MM.1S (cell line): ENCODE results near the gene PSMA8.

Experiments
- EZH2 ChIP-seq: fragments of 300-600 bp; sonication (generic); optimal IDR thresholded peaks from 2 replicates; pipeline ENCODE3; 2017; ENCODE audit warnings: low read depth, mild to moderate bottlenecking, antibody characterized with exemption, low read length, mixed read lengths
- TF ChIP-seq, protein P1 (sequence below): fragments of 300-600 bp; sonication (generic); IDR thresholded peaks from 2 replicates; pipeline ENCODE4 v1.5.1; 2016; ENCODE audit warnings: antibody characterized with exemption, low read length, mixed read lengths

DNA sequence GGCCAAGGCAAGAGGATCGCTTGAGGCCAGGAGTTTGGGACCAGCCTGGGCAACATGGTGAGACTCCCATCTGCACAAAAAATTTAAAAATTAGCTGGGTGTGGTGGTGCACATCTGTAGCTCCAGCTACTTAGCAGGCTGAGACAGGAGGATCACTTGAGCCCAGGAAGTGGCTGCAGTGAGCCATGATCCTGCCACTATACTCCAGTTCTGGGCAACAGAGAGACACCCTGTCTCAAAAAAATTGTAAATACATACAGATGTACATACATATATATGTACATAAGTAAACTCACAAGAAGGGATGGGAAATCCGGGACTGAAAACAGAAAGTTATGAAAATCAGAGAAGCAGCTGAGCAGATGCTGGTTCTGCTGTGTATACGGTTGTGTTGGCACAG is 62.9 kb downstream of the PSMA8 start:
- TF ChIP-seq, protein P1, sequence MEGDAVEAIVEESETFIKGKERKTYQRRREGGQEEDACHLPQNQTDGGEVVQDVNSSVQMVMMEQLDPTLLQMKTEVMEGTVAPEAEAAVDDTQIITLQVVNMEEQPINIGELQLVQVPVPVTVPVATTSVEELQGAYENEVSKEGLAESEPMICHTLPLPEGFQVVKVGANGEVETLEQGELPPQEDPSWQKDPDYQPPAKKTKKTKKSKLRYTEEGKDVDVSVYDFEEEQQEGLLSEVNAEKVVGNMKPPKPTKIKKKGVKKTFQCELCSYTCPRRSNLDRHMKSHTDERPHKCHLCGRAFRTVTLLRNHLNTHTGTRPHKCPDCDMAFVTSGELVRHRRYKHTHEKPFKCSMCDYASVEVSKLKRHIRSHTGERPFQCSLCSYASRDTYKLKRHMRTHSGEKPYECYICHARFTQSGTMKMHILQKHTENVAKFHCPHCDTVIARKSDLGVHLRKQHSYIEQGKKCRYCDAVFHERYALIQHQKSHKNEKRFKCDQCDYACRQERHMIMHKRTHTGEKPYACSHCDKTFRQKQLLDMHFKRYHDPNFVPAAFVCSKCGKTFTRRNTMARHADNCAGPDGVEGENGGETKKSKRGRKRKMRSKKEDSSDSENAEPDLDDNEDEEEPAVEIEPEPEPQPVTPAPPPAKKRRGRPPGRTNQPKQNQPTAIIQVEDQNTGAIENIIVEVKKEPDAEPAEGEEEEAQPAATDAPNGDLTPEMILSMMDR = no peak
- TF ChIP-seq EZH2 = no peak
